Vagina (tissue), 2 donors: ENCODE measurements around the gene HUS1.

Experiments used
- POLR2A ChIP-seq, 2 donors: fragments of 450-650 bp; IDR thresholded peaks; one replicate each; pipeline ENCODE4 v1.6.1; 2017; ENCODE audit warnings: antibody characterized with exemption in 2 of 2, mild to moderate bottlenecking in 2 of 2, moderate library complexity in 2 of 2
- POLR2AphosphoS5 ChIP-seq, 2 donors: sonication (generic); formaldehyde crosslinking; IDR thresholded peaks; one replicate each; pipeline ENCODE4 v1.9.0; 2017; ENCODE audit warnings: antibody characterized with exemption in 2 of 2, mild to moderate bottlenecking in 2 of 2, low read depth in 1 of 2; ENCODE audit not compliant: insufficient read depth in 1 of 2
- TF ChIP-seq, protein P1 (sequence below), 3 experiments: fragments of 450-650 bp in 2 of 3; fragments of 200-600 bp in 1 of 3; sonication (generic) in 1 of 3; IDR thresholded peaks; one replicate each; pipeline ENCODE4 v1.5.1; 2017 to 2019; ENCODE audit warnings: antibody characterized with exemption in 3 of 3, mild to moderate bottlenecking in 2 of 3, moderate library complexity in 2 of 3

DNA sequence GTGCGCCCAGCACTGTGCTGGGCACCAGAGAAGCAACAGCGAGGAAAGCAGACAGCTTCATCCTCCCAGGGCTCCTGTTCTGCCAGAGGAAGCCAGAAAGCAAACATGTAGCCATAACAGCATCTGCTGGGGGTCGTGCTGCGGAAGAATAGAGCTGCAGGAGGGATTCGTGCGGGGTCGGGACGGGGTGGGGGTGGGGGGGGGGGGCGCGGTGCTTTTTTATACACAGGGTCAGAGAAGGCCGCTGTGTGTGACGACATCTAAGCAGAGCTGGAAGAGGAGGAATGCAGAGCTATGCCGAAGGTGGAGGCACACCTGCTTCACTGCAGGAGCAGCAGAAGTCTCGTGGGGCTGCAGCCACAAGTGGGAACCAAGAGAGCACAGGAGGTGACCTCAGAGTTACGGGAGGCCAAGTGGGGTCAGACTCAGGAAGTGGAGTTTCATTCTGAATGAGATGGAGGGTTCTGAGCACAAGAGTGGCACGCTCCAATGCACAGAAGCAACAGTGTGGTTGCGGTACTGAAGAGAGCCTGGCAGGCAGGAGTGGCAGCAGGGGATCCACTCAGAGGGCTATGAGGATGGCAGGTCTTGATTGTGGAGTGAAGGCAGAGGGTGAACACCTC is 42.2 kb downstream of the HUS1 start:
- TF ChIP-seq POLR2A (IDR thresholded peaks at IDR 0.05) (no peak), POLR2AphosphoS5 (IDR thresholded peaks at IDR 0.05; ENCODE audit: insufficient read depth in 1 of 2, low read depth in 1 of 2) (no peak)
- TF ChIP-seq, protein P1, sequence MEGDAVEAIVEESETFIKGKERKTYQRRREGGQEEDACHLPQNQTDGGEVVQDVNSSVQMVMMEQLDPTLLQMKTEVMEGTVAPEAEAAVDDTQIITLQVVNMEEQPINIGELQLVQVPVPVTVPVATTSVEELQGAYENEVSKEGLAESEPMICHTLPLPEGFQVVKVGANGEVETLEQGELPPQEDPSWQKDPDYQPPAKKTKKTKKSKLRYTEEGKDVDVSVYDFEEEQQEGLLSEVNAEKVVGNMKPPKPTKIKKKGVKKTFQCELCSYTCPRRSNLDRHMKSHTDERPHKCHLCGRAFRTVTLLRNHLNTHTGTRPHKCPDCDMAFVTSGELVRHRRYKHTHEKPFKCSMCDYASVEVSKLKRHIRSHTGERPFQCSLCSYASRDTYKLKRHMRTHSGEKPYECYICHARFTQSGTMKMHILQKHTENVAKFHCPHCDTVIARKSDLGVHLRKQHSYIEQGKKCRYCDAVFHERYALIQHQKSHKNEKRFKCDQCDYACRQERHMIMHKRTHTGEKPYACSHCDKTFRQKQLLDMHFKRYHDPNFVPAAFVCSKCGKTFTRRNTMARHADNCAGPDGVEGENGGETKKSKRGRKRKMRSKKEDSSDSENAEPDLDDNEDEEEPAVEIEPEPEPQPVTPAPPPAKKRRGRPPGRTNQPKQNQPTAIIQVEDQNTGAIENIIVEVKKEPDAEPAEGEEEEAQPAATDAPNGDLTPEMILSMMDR (IDR thresholded peaks at IDR 0.05) = no peak
